ENCODE measurements around the gene RPL18. TPM values are rescaled to one million over a fixed set of nuclear protein-coding genes. Genes with fewer than 3 reads are reported as not detected.

RPL18 gene
- total and polyA plus RNA-seq, 9 of the 15 experiments (the other 6 are each of a cell fraction or from before 2014, with no cell fraction given): 312 to 2,635 (median 1,653) TPM

GRCh38 chr19:48637948-48638830, 19.2 kb upstream of the RPL18 start (continued):
- TF ChIP-seq, protein P1, sequence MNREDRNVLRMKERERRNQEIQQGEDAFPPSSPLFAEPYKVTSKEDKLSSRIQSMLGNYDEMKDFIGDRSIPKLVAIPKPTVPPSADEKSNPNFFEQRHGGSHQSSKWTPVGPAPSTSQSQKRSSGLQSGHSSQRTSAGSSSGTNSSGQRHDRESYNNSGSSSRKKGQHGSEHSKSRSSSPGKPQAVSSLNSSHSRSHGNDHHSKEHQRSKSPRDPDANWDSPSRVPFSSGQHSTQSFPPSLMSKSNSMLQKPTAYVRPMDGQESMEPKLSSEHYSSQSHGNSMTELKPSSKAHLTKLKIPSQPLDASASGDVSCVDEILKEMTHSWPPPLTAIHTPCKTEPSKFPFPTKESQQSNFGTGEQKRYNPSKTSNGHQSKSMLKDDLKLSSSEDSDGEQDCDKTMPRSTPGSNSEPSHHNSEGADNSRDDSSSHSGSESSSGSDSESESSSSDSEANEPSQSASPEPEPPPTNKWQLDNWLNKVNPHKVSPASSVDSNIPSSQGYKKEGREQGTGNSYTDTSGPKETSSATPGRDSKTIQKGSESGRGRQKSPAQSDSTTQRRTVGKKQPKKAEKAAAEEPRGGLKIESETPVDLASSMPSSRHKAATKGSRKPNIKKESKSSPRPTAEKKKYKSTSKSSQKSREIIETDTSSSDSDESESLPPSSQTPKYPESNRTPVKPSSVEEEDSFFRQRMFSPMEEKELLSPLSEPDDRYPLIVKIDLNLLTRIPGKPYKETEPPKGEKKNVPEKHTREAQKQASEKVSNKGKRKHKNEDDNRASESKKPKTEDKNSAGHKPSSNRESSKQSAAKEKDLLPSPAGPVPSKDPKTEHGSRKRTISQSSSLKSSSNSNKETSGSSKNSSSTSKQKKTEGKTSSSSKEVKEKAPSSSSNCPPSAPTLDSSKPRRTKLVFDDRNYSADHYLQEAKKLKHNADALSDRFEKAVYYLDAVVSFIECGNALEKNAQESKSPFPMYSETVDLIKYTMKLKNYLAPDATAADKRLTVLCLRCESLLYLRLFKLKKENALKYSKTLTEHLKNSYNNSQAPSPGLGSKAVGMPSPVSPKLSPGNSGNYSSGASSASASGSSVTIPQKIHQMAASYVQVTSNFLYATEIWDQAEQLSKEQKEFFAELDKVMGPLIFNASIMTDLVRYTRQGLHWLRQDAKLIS (CRISPR knock-in tag; IDR thresholded peaks at IDR 0.05): no peak
- no peak for TF ChIP-seq HMGN3 (IDR thresholded peaks at IDR 0.05; ENCODE audit: borderline replicate concordance, extremely low read depth, insufficient read length, low read depth, low read length)
- TF ChIP-seq, protein P2, sequence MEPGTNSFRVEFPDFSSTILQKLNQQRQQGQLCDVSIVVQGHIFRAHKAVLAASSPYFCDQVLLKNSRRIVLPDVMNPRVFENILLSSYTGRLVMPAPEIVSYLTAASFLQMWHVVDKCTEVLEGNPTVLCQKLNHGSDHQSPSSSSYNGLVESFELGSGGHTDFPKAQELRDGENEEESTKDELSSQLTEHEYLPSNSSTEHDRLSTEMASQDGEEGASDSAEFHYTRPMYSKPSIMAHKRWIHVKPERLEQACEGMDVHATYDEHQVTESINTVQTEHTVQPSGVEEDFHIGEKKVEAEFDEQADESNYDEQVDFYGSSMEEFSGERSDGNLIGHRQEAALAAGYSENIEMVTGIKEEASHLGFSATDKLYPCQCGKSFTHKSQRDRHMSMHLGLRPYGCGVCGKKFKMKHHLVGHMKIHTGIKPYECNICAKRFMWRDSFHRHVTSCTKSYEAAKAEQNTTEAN (CRISPR knock-in tag; IDR thresholded peaks at IDR 0.05): no peak
- TF ChIP-seq, protein P3, sequence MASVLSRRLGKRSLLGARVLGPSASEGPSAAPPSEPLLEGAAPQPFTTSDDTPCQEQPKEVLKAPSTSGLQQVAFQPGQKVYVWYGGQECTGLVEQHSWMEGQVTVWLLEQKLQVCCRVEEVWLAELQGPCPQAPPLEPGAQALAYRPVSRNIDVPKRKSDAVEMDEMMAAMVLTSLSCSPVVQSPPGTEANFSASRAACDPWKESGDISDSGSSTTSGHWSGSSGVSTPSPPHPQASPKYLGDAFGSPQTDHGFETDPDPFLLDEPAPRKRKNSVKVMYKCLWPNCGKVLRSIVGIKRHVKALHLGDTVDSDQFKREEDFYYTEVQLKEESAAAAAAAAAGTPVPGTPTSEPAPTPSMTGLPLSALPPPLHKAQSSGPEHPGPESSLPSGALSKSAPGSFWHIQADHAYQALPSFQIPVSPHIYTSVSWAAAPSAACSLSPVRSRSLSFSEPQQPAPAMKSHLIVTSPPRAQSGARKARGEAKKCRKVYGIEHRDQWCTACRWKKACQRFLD (CRISPR knock-in tag; IDR thresholded peaks at IDR 0.05): peak; percentile 81
- TF ChIP-seq OTX1 (CRISPR knock-in tag; IDR thresholded peaks at IDR 0.05): 0 out of 2 replicates have a peak, but pooled peaks have one; percentile 22
- TF ChIP-seq, protein P4, sequence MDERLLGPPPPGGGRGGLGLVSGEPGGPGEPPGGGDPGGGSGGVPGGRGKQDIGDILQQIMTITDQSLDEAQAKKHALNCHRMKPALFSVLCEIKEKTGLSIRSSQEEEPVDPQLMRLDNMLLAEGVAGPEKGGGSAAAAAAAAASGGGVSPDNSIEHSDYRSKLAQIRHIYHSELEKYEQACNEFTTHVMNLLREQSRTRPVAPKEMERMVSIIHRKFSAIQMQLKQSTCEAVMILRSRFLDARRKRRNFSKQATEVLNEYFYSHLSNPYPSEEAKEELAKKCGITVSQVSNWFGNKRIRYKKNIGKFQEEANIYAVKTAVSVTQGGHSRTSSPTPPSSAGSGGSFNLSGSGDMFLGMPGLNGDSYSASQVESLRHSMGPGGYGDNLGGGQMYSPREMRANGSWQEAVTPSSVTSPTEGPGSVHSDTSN (CRISPR knock-in tag; IDR thresholded peaks at IDR 0.05; ENCODE audit: low read depth): no peak
- TF ChIP-seq, protein P4 (tag; conservative IDR thresholded peaks at IDR 0.05; ENCODE audit: low read depth): no peak
- TF ChIP-seq THAP12 (CRISPR knock-in tag; IDR thresholded peaks at IDR 0.05): no peak
- no peak for TF ChIP-seq PREB (CRISPR knock-in tag; IDR thresholded peaks at IDR 0.05)
- 0 out of 2 replicates have a peak, but pooled peaks have one; percentile 5 for TF ChIP-seq SNIP1 (IDR thresholded peaks at IDR 0.05; ENCODE audit: low read depth)
- no peak for TF ChIP-seq XRCC3 (IDR thresholded peaks at IDR 0.05)

Data from K562 (cell line).